HEK293T (cell line): ENCODE measurements around the gene DHX58.
"Not testable (repeated sequence)": the region's sequence is repeated elsewhere in the genome, so short reads cannot be mapped to it uniquely, and the experiment has no call there.

Source experiments
- CTCF ChIA-PET: fragments of 350-600 bp; formaldehyde crosslinking; extraction: SDS; loops from one replicate; lab custom pipeline; 2021; ENCODE audit warnings: antibody characterized with exemption, inconsistent platforms; lab: Yijun Ruan, JAX
- POLR2A ChIA-PET: fragments of 350-600 bp; formaldehyde crosslinking; extraction: SDS; loops from one replicate; lab custom pipeline; 2020; ENCODE audit warnings: antibody characterized with exemption, inconsistent platforms; lab: Yijun Ruan, JAX
- DNase-seq: peaks from one replicate; pipeline ENCODE4 v3.0.0; 2012; ENCODE audit warnings: mixed read lengths; ENCODE audit errors: extremely low spot score
- ARNT ChIP-seq: fragments of 450-650 bp; IDR thresholded peaks from 2 replicates; pipeline ENCODE4 v1.6.1; 2017; ENCODE audit warnings: mild to moderate bottlenecking
- BHLHE40 ChIP-seq: fragments of 450-650 bp; IDR thresholded peaks from 2 replicates; pipeline ENCODE4 v1.6.1; 2016; ENCODE audit warnings: mild to moderate bottlenecking, moderate library complexity, borderline replicate concordance
- CTBP1 ChIP-seq: fragments of 450-650 bp; IDR thresholded peaks from 2 replicates; pipeline ENCODE4 v1.6.1; 2016; ENCODE audit warnings: borderline replicate concordance
- ELF4 ChIP-seq: fragments of 450-650 bp; IDR thresholded peaks from 2 replicates; pipeline ENCODE4 v1.6.1; 2017; ENCODE audit warnings: antibody characterized with exemption
- FOXA1 ChIP-seq: fragments of 450-650 bp; IDR thresholded peaks from 2 replicates; pipeline ENCODE4 v1.6.1; 2016; ENCODE audit warnings: mild to moderate bottlenecking
- FOXK2 ChIP-seq: fragments of 450-650 bp; IDR thresholded peaks from 2 replicates; pipeline ENCODE4 v1.6.1; 2016; ENCODE audit warnings: mild to moderate bottlenecking
- FOXM1 ChIP-seq: fragments of 450-650 bp; IDR thresholded peaks from 2 replicates; pipeline ENCODE4 v1.6.1; 2017; ENCODE audit warnings: mild to moderate bottlenecking, borderline replicate concordance
- HDGF ChIP-seq: fragments of 450-650 bp; IDR thresholded peaks from 2 replicates; pipeline ENCODE4 v1.6.1; 2017; ENCODE audit warnings: antibody characterized with exemption, borderline replicate concordance
- L3MBTL2 ChIP-seq: fragments of 450-650 bp; conservative IDR thresholded peaks from 2 replicates; pipeline ENCODE4 v1.6.1; 2016; ENCODE audit warnings: mild to moderate bottlenecking
- LEF1 ChIP-seq: fragments of 450-650 bp; IDR thresholded peaks from 2 replicates; pipeline ENCODE4 v1.6.1; 2017; ENCODE audit warnings: mild to moderate bottlenecking, borderline replicate concordance
- NFRKB ChIP-seq: fragments of 450-650 bp; IDR thresholded peaks from 2 replicates; pipeline ENCODE4 v1.6.1; 2016; ENCODE audit warnings: mild to moderate bottlenecking, moderate library complexity
- PKNOX1 ChIP-seq: fragments of 450-650 bp; IDR thresholded peaks from 2 replicates; pipeline ENCODE4 v1.6.1; 2016
- SP1 ChIP-seq: fragments of 450-650 bp; IDR thresholded peaks from 2 replicates; pipeline ENCODE4 v1.6.1; 2017
- SUZ12 ChIP-seq: fragments of 450-650 bp; IDR thresholded peaks from 2 replicates; pipeline ENCODE4 v1.6.1; 2016; ENCODE audit warnings: mild to moderate bottlenecking
- TARDBP ChIP-seq: fragments of 450-650 bp; IDR thresholded peaks from 2 replicates; pipeline ENCODE4 v1.6.1; 2016
- ZNF384 ChIP-seq: fragments of 450-650 bp; IDR thresholded peaks from 2 replicates; pipeline ENCODE4 v1.6.1; 2016

The DHX58 gene

GRCh38 chr17:42142371-42142896 lies 29.9 kb upstream of the DHX58 start:
- CTCF ChIA-PET: interaction anchor here (0.9 kb wide), 1 partner anchor 11 kb away, joined by 5 read pairs; no protein-coding TSS in a partner anchor
- TF ChIP-seq NFRKB (no peak), BHLHE40 (no peak), ELF4 (no peak), CTBP1 (no peak), SP1 (no peak), ARNT (no peak), FOXA1 (no peak), TARDBP (no peak), FOXM1 (no peak), LEF1 (no peak), L3MBTL2 (no peak), HDGF (no peak), ZNF384 (no peak), SUZ12 (no peak)
- POLR2A ChIA-PET: interaction anchor here (0.9 to 1.8 kb wide), 3 partner anchors 12 to 125 kb away, joined by 4 to 6 read pairs (median 6); partner anchors contain the start of genes DNAJC7 and KAT2A
- DNase-seq: no peak

GRCh38 chr17:42141382-42141781 lies 28.9 kb upstream of the DHX58 start:
- POLR2A ChIA-PET: no interaction called here
- TF ChIP-seq LEF1 (no peak), SUZ12 (no peak), HDGF (no peak), NFRKB (no peak), FOXA1 (no peak), FOXM1 (no peak), ZNF384 (no peak), PKNOX1 (no peak)
- CTCF ChIA-PET: no interaction called here
- DNase-seq: no peak

- POLR2A ChIA-PET, DNase-seq, CTCF ChIA-PET: not testable (repeated sequence)
These were observed 28.2 kb upstream of the DHX58 start for GRCh38 chr17:42140690-42141089.

GRCh38 chr17:42138749-42139492 lies 26.4 kb upstream of the DHX58 start:
- ChIA-PET CTCF (no interaction called here), POLR2A (interaction anchor here (1.0 to 1.3 kb wide), 5 partner anchors 15 to 122 kb away, joined by 3 to 4 read pairs (median 3); partner anchors contain the start of genes DNAJC7, KAT2A and NKIRAS2)
- no peak for DNase-seq

GRCh38 chr17:42136654-42137051 lies 24.1 kb upstream of the DHX58 start:
- no peak for DNase-seq
- ChIA-PET CTCF (interaction anchor here (0.6 kb wide), 1 partner anchor 1997 kb away, joined by 3 read pairs; no protein-coding TSS in a partner anchor), POLR2A (interaction anchor here (1.1 kb wide), 1 partner anchor 17 kb away, joined by 3 read pairs; no protein-coding TSS in a partner anchor)
- TF ChIP-seq SP1 (no peak), CTBP1 (no peak), HDGF (no peak), ARNT (no peak), FOXK2 (no peak), TARDBP (no peak), L3MBTL2 (no peak), LEF1 (no peak), FOXM1 (no peak), NFRKB (no peak), PKNOX1 (no peak), ELF4 (no peak), FOXA1 (no peak)

More at GRCh38 chr17:42138749-42139492, 26.4 kb upstream of the DHX58 start:
- TF ChIP-seq ZNF384 (no peak), CTBP1 (no peak), ELF4 (no peak), FOXM1 (no peak), SUZ12 (no peak), HDGF (no peak), L3MBTL2 (no peak), ARNT (no peak)

- CTCF ChIA-PET: interaction anchor here (0.6 kb wide), 1 partner anchor 1997 kb away, joined by 3 read pairs; no protein-coding TSS in a partner anchor
- TF ChIP-seq ELF4 (no peak), FOXM1 (no peak), PKNOX1 (no peak), FOXA1 (no peak), LEF1 (no peak), HDGF (no peak), TARDBP (no peak), NFRKB (no peak), FOXK2 (no peak), CTBP1 (no peak), BHLHE40 (no peak), ARNT (no peak), ZNF384 (no peak), SP1 (no peak), SUZ12 (no peak), L3MBTL2 (no peak)
- POLR2A ChIA-PET: interaction anchor here (1.1 to 2.7 kb wide), 3 partner anchors 15 to 119 kb away, joined by 3 to 15 read pairs (median 5); partner anchors contain the start of genes DNAJC7 and KAT2A
- no peak for DNase-seq
These were observed 23.4 kb upstream of the DHX58 start for GRCh38 chr17:42135664-42136653.
